Right renal cortex interstitium (tissue), 3 donors: Measurements from ENCODE around the gene BIRC3. TPM values are rescaled to one million over a fixed set of nuclear protein-coding genes. Genes with fewer than 3 reads are reported as not detected.
"Not testable (repeated sequence)": the region's sequence is repeated elsewhere in the genome, so short reads cannot be mapped to it uniquely, and the experiment has no call there.

Experiments
- DNase-seq, 3 donors: peaks; one replicate each; pipeline ENCODE4 v3.0.0-alpha.2; 2013; ENCODE audit warnings: low read depth in 3 of 3, low spot score in 2 of 3
- polyA plus RNA-seq, 3 donors: library from polyadenylated mRNA; unstranded; fragments of 120-200 nt; gene quantifications; one replicate each; pipeline ENCODE4 v1.2.1, GENCODE V29; 2013; ENCODE audit not compliant: insufficient read length in 3 of 3

BIRC3 gene
- polyA plus RNA-seq, 3 donors = 1.2 to 1.6 (median 1.5) TPM

DNA sequence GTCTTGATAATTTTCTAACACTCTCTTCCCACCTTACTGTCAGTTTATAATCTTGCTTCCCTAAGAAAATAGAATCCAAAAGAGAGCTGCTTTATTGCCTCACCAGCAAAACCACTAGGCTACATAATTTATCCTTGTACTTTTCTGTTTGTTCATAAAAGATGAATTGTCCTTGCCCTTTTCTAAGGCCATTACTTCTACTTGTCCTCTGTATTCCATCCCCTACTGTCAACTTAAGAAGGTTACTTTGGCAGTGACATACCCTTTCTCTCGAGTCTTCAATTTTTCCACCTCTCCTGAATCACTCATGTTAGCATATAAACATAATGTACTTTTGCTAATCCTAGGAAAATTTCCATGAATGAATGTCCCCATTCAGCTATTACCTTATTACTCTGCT lies 47.7 kb downstream of the BIRC3 start:
- no peak for DNase-seq

DNA sequence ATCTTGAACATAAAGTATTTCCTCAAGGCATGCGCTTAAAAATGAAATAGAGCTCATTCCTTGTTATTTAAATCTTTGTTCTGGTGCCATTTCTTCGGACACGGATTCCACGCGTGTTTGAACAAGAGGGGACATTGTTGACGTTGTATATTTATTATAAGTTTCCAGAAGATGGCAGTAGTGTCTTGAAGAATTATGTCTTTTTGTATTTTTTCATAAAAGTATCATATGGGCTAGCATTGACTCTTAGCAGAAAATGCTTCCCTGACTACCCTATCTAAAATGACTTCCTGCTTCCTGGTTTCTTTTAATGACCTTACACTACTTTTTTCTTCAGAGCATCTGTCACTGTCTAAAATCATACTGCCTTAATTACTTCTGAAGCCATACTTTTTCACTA lies 50.1 kb downstream of the BIRC3 start:
- DNase-seq = no peak

DNA sequence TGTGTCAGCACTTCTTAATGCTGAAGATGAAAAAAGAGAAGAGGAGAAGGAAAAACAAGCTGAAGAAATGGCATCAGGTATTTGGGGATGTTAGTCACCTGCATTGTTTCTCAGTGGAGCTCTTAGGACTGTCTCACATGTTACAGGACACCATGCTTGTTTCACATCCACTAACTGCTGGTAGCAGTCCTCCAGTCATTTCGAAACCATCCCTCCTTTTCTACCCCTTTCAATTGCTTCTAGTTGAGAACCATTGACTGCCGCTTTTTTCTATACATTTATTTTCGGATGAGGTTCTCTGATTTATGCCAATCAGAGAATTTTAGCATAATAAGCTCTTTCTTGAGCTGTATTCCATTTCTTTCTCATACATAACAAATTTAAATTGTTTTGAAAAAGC lies 51.2 kb downstream of the BIRC3 start:
- DNase-seq = no peak

DNA sequence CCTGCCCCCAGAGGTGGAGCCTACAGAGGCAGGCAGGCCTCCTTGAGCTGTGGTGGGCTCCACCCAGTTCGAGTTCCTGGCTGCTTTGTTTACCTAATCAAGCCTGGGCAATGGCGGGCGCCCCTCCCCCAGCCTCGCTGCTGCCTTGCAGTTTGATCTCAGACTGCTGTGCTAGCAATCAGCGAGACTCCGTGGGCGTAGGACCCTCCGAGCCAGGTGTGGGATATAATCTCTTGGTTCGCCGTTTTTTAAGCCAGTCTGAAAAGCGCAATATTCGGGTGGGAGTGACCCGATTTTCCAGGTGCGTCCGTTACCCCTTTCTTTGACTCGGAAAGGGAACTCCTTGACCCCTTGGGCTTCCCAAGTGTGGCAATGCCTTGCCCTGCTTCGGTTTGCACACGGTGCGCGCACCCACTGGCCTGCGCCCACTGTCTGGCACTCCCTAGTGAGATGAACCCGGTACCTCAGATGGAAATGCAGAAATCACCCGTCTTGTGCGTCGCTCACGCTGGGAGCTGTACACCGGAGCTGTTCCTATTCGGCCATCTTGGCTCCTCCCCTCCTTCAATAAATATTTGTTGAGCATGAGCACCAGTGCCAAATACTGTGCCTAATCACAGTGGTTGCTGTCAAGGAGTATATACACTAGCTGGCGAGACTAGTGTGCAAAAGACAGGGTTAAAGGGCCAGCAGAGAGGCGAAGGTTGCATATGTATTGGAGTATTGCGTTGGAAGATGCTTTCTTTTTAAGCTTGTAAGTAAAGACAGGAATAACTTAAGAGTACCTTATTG lies 57.5 kb downstream of the BIRC3 start:
- DNase-seq = not testable (repeated sequence)

DNA sequence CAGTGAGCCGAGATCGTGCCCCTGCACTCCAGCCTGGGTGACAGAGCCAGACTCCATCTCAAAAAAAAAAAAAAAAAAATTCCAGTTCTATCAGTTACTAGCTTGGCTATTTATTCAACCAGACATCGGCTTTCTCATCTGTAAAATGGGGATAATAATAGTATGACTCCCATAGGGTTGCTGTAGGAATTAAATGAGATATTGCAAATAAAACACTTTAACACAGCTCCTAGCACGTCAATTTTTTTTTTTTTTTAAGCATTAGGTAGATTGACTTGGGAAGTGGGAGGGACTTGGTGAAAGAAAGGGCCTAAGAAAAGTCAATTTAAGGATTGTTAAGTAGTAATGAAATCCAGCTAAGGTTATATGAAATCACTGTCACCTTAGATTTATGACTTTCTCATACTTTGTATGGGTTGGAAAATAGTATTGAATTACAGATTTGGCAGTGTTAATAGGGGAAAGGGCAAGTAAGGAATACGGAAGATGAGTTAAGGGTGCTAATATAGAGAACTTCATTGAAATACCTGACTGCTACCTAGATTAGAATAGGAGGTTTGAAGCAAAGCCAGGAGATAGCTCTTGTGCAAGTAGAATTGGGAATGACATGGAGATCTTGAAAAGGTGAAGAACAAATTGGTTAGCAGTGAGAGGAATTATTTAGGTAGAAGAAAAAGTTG lies 58.6 kb downstream of the BIRC3 start:
- DNase-seq = no peak

DNA sequence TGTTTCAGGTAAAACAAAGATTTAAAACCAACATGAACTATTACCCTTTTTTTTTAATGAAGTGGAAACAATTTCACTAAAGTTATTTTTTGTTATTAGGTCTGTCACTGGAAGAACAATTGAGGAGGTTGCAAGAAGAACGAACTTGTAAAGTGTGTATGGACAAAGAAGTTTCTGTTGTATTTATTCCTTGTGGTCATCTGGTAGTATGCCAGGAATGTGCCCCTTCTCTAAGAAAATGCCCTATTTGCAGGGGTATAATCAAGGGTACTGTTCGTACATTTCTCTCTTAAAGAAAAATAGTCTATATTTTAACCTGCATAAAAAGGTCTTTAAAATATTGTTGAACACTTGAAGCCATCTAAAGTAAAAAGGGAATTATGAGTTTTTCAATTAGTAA lies 60.6 kb downstream of the BIRC3 start:
- DNase-seq = no peak

DNA sequence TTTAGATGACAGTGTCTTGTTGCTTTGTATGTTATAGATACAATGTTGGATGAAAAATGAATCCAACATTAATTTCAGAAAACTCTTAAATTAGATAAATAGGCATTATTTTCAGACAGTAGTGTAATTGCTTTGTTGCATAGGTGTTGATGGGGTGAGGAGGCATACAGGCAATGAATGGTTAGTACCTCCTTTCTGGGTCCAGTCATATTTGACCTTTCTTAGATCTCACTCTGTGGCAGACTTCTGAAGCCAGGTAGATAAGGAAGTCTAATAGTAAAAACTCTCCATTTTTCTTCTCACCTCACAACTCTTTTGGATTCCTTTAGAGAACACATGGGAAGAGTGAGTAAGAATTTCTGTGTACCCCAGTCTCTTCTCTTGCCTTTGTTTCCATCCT lies 61.5 kb downstream of the BIRC3 start:
- DNase-seq = no peak

DNA sequence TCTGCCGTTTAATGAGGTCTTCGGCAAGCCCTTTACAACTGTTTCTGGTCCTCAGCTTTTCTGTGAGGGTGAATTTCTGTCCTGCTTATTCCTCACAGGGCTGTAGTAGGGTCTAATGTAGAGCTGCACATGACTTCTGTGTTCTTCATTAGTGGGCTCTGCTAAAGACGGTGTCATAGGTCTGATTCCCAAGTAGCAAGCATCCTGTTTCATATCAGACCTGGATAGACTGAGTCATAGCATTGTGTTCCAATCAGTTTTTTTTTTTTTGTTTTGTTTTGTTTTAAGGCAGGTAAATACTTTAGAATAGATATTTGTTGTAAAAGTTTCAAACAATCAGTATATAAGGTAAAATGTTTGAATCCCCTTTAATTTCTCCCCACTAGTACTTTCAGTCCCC lies 65.1 kb downstream of the BIRC3 start:
- no peak for DNase-seq

DNA sequence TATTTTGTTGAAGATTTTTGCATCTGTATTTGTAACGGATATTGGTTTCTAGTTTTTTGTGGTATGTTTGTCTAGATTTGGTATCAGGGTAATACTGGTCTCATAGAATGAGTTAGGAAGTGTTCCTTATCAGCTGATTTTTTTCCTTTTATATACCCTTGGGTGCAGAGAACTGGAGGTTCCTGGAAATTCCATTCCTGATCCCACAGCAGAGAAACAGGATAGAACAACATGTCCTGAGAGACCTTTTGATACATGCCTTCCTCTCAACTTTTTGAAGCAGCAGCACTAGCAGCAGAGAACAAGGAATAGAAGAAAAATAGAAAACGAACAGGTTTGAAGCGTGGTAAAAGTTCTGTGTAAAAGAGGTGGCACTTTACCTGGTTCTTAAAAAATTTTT lies 66.6 kb downstream of the BIRC3 start:
- DNase-seq = no peak

DNA sequence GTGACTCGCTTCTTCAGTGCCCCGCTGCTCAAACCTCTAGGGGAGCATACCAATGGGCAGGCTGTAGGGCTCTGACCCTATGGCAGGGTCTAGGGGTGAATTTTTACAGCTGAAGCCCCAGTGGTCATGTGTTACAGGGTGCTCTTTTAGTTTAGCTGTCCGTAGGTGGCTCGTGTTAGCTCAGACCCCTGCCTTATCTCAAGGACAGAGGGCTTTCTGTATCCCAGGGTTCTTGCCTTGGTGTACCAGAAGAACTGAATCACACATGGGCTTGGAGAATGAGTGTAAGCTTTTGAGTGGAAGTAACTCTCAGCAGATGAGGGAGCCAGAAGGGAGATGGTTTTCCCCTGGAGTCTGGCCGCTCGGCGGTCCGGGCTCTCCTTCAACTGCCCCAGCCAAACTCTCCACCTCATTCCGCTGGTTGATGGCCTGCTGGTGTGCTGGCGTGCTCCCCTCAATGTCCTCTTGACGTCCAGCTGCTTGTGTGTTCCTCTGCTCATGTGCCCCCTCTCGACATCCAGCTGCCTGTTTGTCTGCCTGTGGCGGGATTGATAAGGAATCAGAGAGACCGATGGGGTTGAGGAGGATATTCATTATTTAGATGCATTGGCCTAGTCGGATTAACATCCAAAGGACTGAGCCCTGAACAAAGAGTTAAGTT lies 67.3 kb downstream of the BIRC3 start:
- no peak for DNase-seq

DNA sequence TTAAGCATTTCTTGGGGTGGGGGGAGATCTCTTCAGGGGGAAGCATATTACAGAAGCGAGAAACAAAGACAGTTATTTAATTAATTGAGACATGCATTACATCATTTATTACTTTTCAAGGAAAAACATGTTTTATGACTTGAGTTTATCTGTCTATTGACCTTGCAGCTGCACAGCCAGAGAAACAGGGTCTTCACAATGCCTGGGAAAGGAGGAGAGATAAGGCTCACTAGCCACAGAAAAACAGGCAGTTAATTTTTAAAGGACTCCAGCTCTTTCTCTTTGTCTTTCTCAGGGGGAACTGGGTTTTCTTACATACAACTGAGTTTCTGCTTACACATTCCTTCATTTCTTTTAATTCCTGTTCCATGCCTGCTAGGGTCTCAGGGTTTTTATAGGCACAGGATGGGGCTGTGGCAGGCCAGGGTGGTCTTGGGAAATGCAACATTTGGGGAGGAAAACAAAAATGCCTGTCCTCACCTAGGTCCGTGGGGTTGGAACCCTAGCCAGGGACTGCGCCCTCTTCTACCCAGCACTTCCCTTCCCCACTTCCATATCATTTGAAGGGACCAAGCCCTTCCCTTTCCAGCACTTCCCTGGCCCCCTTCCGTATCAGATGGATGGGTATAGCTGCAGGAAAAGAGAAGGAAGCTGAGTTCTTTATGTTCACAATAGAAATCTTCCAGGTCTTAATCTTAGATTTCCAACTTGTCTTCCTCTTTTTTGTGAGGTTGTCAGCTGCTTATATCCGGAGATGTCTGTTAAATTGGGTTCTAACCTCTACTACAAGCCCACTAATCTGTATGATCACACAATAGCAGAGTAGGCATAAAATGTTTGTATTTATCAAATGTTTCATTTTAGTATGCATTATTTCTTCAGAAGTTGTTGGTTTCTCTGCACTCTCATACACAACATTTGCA lies 68.1 kb downstream of the BIRC3 start:
- DNase-seq = no peak

DNA sequence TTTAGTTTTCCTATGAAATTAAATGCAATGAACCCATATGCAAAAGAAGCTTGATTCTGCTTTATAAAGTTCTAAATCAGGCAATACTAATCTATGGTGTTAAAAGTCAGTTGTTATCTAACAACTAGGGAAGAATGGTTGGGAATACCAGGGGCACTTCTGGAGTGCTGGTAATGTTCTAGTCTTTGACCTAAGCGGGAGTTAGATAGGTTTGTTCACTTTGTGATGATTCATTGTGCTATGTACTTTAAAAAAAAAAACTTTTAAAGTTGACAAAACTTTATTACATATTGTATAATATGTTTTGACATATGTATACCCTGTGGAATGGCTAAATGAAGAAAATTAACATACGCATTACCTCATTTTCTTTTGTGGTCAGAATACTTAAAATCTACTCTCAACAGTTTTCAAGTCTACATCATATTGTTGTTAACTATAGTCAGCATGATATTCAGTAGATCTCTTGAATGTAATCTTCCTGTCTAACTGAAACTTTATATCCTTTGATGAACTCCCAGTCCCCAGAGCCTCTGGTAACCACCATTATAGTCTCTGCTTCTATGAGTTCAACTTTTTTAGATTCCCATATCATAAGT lies 69.0 kb downstream of the BIRC3 start:
- DNase-seq = no peak

DNA sequence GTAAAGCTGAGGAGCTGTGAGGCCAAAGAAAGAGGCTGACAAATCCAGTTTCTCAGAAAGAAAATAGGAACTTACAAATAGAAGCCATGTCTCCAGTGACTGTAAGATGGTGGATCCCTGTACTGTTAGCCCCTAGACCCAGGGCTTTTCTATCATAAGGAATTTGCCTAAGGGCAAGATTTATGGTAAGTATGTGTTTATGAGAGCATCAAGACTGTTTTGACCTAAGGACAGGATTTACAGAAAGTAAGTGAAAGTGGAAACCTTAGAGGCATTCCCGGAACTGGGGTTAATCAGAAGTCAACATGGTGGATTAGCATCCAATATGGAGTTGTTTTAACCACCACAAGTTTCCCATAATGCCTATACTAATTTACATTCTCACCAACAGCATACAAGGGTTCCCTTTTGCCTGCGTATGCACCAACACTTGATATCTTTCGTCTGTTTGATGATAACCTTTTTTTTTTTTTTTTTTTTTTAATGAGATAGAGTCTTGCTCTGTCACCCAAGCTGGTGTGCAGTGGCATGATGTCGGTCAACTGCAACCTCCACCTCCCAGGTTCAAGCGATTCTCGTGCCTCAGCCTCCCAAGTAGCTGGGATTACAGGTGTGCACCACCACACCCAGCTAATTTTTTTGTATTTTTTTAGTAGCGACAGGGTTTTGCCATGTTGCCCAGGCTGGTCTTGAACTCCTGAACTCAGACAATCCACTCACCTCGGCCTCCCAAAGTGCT lies 69.9 kb downstream of the BIRC3 start:
- DNase-seq = no peak

Other genes starting within 250 kb of the BIRC3 start
- 100 to 1,000 TPM; 193 to 197 (median 196) TPM for gene YAP1, start 207.0 kb upstream of the BIRC3 start, polyA plus RNA-seq
- 100 to 1,000 TPM in 1 of 3 donors, 10 to 100 TPM in 2; 92.3 to 103 (median 94.0) TPM for gene BIRC2, start 29.7 kb downstream of the BIRC3 start, polyA plus RNA-seq
- 100 to 1,000 TPM; 331 to 380 (median 377) TPM for gene TMEM123, start 135.3 kb downstream of the BIRC3 start, polyA plus RNA-seq
- 10 to 100 TPM; 21.8 to 31.4 (median 25.7) TPM for gene MMP7, start 213.3 kb downstream of the BIRC3 start, polyA plus RNA-seq